Stimulated activated CD8-positive, alpha-beta memory T cell treated with anti-CD3 and anti-CD28 coated beads, Interleukin-7, amount 100 ng/mL, for 1 hour (primary cell): ENCODE measurements around the gene TUBB3.
A peak's percentile ranks its signal among the peaks of the same experiment; 100 is the strongest.
"Not testable (repeated sequence)": the region's sequence is repeated elsewhere in the genome, so short reads cannot be mapped to it uniquely, and the experiment has no call there.

Source experiments
- DNase-seq, 2 donors: peaks; one replicate each; pipeline ENCODE4 v3.0.0-alpha.2; 2020; ENCODE audit warnings: low read depth in 2 of 2

TUBB3 gene

DNA sequence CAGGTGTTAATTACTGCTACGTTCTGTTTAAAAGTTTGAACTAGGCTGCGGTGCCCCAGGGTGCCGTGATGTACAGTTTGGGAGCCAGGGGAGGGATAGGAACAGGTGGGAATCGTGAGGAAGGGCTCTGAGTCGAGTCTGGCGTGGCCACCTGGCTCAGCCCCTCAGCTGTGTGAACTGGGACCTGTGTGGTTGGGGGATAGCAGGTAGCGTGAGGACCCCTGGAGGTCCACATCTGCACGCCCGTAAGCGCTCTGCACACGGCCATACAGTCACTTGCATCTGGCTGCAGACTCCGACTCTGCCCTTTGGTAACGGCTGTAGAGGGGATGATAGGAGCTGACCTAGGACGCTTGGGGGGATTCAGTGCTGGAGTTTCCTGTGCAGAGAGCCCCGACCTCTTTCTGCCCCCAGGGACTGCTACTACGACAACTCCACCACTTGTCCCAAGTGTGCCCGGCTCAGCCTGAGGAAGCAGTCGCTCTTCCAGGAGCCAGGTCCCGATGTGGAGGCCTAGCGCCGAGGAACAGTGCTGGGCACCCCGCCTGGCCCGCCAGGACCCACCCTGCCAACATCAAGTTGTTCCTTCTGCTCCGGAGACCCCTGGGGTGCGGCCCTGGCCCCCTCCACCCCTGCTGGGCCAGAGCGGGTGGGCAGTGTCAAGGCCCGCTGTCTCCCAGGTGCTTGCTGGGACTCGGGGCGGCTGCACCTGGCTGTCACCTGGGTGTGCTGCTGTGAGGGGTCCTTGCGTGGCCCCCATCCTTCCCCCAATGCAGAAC is 42.5 kb downstream of the TUBB3 start:
- DNase-seq: no peak

DNA sequence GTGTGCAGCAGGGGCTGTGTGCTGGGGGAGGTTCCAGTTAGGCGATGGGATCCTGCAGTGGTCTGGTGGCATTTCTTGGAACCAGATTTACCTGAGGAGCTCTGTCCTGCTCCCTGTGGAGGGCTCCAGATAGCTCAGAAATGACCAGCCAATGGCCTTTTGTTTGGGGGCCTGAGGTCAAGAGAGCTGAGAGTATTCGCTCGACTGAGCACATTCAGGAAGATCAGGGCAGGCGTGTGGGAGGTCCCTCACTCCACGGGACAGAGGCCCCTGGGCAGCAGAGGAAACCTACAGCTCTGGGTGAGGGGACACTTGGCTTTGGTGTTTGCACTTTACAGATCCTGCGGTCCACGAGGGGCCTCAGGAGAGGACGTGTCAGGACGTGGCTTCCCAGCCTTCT is 43.6 kb downstream of the TUBB3 start:
- no peak for DNase-seq

DNA sequence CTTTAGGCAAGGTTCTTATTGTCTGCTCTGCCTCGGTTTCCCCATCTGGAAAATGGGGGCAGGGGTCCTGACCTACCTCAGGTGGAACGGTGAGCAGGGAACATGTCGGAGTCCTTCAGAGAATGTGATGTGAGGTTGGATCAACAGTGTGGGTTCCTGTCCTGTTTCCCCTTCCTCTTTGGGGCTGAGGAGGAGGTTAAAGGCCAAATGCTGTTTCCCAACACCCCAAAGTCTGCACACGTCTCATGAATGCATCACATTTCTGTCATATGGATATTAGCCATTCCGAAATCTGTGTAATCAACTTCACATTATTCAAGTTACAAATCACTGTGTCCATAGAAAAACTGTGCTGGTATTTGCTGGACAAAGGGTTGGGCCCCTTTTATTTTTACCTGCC is 44.3 kb downstream of the TUBB3 start:
- not testable (repeated sequence) for DNase-seq

DNA sequence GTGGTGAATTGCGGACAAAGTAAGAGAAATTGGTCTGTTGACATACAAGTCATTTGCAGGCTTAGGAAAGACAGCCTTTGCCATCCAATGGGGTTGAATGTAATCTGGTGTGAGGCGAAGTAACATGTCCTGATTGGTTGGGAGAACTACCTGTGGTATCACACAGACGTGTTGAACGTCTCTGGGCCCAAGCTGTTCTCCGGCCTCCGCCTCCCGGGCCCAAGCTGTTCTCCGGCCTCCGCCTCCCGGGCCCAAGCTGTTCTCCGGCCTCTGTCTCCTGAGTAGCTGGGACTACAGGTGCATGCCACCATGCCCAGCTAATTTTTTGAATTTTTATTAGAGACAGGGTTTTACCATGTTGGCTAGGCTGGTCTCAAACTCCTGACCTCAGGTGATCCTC is 44.9 kb downstream of the TUBB3 start:
- DNase-seq: not testable (repeated sequence)

DNA sequence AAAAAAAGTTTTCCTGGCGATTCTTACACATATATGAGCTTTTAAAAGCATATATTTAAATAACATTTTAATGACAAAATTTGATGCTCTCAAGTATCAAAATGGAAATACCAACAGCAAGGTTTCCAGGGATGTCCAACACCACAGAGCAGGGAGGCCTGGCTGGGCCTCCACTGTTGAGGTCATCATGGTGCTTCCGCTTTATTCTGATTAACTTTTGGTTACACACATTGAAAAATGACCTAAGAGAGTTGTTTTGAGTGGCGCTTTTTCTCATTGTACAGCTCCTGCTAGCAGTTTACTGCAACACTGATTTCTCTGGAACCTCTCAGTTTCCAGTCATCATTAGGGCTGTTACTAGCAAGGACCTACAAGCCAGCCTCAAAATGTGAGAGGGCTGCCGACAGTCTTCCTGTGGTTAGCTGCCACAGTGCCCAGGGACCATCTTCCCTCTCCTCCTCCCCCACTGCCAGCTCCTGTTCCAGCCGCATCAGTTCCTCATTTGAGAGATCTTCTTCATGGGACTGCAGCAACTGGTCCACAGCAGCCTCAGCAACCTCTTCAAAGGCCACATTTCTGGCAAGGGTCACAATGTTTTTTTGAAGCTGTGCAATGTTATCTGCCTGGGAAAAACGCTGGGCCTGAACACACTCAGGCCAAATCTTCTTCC is 46.7 kb downstream of the TUBB3 start:
- no peak for DNase-seq

DNA sequence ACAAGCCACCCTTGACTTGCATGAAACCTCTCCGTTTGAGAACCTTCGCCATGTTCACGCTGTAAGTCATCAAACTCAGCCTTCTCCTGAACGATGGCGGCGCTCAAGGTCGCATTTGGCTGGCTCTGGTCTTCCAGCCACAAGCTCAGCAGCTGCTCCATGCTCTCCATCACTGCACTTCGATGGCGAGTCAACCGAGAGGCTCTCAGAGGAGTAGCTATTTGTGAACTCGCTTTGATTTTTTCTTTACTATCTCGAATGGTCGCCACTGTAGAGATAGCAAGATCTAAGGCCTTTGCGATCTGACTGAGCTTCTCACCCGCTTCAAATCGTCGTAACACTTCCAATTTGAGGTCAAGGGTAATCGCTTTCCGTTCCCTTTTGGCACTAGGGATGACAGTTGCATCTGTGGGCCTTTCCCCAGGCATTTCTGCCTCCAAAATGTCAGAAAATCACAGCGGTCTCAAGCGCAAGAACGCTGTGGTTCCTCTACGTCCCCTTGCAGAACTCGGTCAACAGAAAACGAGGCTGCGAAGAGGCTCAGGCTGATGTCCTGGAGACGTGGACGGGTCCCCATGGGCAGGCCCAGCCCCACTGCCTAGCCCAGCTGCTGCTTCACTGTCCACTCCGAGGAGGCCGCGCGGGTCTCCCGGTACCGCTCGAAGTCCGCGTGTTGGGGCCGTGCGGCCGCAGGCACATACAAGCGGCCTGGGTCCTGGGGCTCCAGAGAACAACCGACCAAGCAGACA is 48.5 kb downstream of the TUBB3 start:
- DNase-seq: no peak

DNA sequence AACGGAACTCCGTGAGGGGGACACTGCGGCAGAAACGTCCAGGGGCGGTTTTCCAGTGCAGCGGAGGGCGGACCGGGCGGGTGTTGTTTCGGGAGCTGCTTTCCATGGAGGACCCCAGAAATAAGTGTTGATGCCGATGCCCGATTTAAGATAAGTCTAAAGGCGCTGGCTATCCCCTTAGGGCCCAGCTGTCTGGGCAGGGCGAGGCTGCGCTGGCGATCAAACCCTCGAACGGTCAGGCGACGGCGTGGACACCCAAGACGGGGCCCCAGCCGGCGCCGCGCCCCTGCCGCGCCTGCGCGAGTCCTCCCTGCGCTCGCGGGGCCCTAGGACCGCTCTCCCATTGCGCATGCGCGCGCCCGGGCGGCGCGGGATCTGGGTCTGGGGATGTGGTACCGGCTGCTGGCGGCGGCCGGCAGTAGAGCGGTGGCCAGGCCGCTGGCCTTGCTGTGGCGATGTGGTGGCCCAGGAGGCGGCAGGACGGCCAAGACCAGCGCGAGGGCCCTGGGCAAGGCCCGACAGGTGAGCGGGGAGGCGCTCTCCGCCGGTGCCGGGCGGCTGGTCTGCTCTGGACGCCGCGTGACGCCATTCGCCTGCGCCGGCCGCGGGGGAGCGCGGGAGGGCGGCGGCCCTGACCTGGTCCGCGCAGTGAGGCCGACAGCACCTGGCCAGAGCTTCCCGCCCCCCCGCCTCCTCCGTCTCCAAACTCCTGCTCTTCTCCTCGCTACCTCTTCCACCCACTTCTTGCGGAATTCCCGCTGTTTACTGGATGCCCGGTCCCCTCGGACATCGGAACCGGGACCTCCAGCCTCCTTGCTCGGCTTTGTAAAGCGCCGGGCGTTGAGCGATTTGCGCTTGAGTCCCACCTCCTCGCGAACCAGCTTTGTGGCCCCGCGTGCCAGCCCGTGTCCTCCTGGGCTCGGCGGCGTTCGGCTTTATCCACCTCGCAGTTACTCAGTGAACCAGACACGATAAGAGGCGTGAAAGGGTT is 49.4 kb downstream of the TUBB3 start:
- DNase-seq: peak; percentile 76 to 79

DNA sequence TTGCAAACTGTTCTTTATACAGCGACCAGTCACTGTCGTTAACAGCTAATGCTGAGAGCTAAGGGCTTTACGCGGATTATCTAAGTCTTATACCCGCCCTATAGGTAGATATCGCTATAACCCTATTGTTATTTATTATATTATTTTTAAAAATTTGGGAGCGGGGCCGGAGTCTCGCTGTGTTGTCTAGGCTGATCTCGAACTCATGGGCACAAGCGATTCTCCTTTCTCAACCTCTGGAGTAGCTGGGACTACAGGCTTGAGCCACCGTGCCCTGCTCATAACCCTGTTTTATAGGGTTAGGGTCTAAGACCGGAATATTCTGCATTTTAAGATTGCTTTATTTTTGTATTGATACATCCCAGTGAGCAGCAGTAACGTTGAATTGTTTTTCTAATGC is 50.1 kb downstream of the TUBB3 start:
- no peak for DNase-seq

DNA sequence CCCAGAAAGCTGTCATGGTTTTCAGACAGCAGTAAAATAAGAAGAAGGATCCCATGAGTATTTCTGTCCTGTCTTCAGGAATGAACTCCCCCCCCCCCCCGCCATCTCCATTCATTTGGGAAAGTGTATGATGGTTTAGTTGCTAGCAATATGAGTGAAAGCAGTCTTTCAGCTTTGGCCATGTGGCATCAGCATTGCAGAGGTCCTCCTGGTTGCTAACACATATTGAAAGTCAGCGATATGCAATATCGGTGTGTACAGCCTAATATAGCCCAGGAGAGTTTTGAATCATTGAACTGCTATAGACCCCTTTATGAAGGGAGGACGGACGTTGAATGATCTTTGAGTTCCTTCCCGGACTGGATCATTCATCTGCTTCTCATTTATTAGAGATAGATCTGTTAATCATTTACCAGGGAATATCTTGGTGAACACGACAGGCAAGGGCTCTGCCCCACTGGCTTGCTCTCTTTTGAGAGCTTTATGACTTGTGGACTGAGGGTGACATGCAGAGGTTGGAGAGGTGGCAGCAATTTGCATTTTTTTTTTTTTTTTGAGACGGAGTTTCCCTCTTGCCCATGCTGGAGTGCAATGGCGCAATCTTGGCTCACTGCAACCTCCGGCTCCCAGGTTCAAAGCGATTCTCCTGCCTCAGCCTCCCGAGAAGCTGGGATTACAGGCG is 50.7 kb downstream of the TUBB3 start:
- no peak for DNase-seq

DNA sequence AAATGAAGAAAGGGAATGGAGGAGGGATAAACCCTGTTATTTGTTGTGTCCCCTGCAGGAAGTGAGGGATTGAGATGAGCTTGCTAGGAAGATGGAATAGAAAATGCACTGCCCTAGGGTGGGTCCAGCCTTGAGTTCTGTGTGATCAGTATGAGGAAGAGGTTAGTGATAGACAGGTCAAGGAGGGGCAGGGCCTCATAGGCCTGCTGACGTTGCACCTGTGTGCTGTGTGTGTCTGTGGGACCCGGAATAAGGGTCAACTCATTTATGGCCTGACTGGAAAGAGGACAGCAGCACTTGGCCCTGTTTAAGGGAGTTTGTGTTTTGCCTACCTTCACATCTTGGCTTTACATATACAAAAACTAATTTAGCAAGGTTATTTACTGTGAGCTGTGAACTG is 51.7 kb downstream of the TUBB3 start:
- no peak for DNase-seq

DNA sequence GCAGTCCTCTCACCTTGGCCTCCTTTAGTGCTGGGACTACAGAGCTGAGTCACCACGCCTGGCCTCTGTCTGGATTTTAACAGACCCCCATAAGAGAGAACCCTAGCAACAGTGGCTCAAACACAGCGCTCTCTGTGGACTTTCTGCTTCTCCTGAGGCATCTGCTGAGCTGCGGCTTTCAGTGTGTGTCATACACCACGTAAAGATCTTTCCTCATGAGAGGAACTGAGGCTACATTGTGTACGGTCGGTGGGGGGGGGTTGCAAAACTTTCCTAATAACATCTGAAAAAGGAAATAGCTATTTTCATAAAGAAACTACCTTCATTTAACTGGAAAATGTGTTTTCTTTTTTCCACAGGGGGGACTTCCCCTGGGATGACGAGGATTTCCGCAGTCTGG is 58.3 kb downstream of the TUBB3 start:
- no peak for DNase-seq

DNA sequence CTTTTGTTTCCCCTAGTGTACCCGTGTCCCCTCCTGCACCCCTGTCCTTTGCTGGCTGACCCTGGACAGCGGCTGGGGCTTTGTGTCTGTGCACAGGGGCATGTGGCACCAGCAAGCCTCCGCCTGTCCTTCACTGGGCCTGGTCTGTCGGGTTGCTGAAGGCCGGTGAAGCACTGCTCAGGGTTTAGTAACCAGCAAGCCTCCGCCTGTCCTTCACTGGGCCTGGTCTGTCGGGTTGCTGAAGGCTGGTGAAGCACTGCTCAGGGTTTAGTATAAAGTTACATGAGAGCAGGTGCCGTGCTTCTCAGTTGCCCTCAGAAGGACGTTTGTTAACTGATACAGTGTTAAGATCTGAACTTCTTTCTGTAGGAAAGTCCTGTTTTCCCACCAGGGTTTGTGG is 59.2 kb downstream of the TUBB3 start:
- no peak for DNase-seq

DNA sequence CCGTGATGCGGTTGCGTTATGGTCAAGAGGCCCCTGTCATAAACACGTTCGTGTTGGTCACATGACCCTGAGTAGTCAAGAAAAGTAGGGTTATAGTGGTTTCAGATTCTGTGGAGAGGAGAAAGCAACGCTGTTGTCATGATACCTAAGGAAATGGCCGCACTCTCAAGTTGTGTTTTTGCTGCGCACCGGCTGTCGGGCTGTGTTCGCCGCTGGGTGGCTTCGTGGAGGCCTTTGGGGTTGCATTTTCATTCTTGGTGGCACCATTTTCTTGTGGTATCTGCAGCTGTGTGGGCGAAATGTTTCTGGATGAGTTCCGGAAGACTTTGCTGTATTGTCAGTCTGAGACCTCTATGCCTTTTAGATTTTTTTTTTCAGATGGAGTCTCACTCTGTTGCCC is 60.4 kb downstream of the TUBB3 start:
- no peak for DNase-seq

DNA sequence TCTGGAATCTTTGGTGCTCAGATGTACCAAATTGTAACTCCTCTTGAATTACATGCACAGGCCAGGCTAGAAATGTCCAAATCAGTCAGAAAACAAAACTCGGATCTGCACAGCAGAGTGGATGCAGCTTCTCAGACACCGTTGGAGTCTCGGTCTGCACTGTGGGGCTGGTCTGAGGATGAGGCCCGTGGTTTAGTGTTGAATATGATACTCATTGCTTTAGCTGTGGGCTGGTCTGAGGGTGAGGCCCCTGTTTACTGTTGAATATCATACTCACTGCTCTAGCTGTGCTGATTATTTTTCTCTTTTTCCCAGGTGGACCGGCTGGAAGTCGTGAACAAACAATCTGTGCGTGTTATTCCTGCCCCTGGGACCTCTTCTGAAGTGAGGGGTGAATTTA is 61.1 kb downstream of the TUBB3 start:
- DNase-seq: no peak

DNA sequence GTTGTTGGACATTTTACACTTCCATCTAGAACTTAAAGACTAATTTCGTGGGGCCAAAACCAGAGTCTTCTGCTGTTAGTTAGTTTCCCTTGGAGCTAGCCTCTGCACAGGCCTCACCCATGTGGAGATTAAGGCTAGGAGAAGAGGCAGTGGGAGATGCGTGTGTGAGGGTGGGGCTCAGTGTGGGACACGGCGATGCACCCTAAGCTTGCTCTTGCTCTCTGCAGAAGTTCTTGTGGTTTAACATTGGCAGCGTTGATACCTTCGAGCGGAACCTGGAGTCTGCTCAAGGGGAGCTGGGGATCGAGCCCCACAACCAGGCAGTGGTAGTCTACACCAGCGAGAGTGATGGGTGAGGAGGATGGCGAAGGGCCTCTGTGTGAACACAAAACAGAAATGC is 62.1 kb downstream of the TUBB3 start:
- no peak for DNase-seq
